HG03521 (cell line): ENCODE results near the gene NOL8.
A peak's percentile ranks its signal among the peaks of the same experiment; 100 is the strongest.

Experiments used
- ATAC-seq: cut with Tn5 transposase; IDR thresholded peaks from one replicate; pipeline ENCODE4 v1.9.1; 2021; ENCODE audit warnings: mild to moderate bottlenecking, moderate library complexity; ENCODE audit not compliant: unreplicated experiment

NOL8 gene

DNA sequence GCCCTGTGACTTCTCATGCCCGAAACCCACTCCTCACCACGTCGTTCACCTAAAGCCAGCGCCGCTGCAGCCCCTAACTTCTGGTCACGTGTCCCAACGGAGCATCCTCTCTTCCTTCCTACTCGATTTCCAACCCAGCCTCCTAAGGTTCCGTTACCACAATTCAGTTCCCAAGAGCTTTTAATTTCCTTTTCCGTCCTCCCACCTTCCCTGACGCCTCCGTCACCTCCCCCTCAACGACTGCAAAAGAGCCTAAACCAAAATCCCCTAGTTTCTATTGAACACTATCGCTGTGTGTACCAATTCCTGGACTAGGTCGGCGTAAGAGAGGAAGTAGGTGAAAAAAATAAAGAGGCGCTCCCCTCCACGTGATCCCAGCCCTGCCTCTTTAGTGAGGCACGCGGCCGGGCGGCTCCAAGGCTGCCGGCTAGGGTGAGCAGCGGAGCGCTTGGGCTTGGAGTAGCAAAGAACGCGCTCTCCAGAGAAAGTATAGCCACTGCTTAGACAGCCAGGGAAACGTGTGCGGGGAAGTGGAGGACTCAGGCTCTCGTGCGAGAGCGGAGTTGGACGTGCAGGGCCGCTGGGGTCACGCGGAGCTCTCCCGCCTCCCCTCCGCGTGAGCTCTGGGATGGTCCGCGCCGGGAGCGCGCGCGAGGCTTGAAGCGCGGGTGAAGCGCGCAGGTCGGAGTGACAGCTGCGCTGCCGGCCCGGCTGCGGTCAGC is at the start of gene NOL8, which contains the start of gene CENPP:
TSS of gene NOL8 (minus strand) at position 82 of the 722 bp plus-strand sequence. CDS start 1,189 bp downstream, outside the sequence.
TSS of gene CENPP (plus strand) at position 685 of the 722 bp plus-strand sequence.
- peak; percentile 93 for ATAC-seq

DNA sequence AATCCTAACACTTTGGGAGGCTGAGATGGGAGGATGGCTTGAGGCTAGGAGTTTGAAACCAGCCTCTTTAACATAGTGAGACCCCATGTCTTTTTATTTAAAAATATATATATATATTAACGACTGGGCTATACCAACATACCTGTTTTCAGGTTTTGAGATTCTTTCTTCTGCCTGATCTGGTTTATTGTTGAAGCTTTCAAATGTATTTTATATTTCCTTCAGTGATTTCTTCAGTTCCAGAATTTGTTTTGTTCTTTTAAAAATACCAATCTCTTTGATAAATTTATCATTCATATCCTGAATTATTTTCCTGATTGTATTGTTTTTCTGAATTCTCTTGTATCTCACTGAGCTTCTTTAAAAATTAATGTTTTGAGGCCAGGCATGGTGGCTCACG is 48.0 kb upstream of the NOL8 start:
- no peak for ATAC-seq

DNA sequence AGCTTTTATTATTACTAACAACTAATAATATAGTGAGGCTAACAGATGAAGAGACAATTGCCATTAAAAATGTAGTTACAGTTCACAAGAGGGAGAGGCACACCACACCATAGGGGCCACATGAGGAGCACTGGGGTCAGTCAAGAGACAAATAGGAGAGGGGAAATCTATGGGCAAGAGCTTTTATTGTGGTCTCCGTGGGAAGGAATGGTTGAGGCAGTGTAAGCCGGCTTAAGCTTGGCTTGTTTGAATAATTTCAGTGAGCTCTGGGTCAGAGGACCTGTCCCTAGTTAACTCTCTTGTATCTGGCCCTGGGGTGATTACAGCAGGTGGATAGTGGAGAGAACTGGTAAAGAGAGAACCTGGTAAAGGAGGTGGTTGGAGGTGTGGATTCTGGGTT is 43.9 kb upstream of the NOL8 start:
- ATAC-seq, result no peak

DNA sequence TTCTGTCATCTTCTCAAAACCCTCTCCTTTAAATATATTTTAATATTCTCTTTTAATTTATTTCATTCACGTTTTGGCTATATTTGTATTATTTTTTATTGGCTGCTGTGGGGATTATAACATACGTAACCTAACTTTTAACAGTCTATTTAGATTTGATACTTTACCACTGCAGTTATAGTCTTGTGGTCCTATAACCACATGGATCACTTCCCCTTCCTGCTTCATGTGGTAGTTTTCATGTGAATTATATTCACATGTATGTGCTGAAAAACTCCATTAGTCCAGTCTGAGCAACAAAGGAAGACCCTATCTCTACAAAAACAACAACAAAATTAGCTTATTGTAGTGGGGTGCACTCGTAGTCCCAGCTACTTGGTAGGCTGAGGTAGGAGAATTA is 34.9 kb upstream of the NOL8 start:
- ATAC-seq, result no peak

DNA sequence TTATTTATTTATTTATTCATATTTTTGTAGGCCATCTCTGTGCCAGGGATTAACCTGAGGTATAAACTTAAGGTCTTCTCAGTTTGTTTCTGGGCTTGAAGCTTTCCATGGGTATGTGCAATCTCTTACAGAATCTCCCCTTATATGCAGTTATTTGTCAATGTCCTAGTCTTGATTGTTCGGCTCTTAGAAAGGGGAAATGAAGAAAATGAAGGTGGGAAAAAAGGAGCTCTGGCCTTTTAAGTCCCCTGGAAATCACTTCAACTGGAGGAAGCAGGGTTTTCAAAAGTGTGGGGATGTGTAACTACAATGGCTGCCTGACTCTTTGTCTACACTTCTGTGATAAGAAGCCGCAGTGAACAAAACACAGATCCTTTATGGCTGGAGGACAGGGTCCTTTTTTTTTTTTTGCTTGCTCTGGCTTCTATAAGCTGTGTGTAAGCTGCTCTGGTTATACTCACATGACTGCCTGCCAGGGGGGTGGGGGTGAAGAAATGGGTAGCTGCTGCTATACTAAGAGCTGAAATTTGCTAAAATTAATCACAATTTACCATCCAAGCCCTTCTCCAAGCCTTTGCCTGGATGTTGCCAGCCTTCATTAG is 34.3 kb upstream of the NOL8 start:
- no peak for ATAC-seq

DNA sequence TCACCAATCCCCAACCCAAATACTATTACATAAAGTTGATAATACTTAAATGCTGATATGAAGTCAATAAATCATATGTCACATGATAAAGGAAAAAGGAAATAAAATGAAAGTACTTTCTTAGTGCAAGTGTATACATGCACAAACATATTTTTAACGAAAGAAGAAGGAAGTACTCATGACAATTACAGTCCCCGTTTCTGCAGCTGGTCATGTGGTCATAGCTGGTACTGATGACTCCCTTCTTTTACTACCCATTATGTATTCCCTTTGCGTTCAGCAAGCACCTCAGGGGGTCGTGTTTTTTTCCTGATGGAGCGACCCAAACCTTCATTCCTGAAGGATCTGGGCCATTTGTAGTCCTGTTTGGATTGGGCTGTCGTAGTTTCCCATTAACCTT is 27.9 kb upstream of the NOL8 start:
- no peak for ATAC-seq

DNA sequence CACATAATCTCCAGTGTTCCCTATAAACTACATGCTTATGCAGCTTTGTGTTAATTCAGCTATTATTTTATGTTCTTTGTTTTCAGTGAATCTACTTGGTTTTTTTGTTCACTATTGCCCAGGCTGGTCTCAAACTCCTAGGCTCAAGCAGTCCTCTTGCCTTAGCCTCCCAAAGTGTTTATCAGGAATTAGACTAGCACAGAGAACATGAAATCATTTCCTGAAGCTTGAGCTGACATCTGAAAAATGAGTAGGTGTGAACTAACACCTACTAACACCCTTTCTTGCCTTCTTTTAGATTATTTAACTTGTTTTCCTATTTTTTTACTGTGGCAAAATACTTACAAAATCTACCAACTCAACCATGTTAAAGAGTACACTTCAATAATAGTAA is 25.6 kb upstream of the NOL8 start:
- no peak for ATAC-seq

DNA sequence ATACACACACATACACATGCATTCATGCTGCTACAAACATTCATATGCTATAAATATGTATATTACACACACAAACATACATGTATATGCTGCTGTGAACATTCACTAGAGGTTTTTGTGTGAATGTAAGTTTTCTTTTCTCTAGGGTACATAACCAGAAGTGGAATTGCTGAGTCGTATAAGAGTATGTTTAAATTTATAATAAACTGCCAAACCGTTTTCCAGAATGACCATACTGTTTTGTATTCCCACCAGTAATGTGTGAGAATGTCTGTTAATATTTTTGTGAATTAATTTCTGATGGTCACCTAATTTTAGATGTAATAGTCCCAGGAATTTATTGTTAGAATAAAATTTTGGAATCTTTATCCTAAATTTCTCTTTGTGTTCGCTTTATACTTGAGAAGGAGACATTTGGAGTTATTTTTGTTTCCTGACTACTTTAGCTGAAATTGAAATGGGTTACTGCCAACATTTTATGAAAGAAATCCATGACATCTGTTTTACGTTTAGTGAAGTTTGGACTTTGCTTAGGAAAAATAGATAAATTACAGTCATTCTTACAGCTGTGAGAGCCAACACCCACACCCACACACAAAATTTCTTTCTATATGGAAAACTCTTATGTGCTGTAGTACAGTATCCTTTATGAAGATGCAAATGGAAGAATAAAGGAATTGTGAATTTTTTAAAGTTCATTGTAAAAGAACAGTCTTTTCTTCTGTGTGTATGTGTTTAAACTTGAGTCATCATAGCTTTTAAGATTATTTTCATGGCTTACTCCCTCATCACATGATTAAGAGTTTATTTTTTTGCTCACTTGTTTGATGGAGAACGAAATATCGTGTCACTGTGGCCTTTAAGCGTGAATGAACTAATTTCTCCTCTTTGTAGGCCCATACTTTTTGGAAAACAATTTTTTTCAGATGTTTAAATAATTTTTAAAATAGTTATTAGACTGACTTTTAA is 24.9 kb upstream of the NOL8 start:
- ATAC-seq, result no peak

DNA sequence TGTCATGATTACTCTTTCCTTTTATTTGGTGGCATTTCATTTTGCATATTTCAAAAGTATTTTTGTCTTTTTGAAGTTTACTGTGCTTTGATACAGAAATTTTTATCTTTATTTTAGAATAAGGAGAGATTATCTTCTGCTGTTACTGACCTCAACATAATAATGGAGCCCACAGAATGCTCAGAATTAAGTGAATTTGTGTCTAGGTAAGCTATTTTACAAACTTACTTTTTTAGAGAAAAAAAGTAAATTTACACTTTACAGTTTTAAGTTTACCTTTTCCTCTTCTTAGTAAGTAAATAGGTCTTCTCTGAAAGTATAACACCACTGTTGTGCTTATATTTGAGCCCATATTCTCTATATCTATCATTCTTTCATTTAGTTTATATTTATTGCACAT is 20.4 kb upstream of the NOL8 start:
- no peak for ATAC-seq

DNA sequence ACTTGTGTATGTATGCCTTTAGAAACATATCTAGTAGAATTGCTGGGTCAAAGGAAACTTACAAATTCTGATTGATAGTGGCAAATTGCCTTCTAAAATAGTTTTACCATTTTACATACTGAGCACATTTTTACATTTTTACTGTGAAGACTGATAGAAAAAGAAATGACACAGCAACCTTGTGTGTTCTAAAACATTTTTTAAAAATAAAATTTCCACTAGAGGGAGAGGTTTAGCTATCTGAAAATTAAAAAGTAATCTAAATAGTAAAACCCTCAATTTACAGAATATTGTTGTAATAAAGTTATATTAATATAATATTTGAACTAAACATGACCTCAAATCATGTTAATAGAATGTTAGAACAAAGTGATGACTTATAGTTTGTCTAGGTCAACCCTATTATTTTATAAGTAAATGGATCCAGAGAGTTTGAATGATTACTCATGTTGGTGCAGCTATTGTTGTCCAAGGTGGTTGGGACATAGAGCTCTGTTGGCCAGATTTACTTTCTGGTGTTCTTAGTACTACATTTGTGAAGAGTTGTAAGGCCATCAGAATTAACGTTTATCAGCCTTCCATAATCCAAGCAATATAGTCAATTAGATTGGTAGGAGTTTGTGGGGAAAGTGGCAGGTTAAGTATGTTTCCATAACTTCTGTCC is 17.8 kb upstream of the NOL8 start:
- ATAC-seq, result no peak

DNA sequence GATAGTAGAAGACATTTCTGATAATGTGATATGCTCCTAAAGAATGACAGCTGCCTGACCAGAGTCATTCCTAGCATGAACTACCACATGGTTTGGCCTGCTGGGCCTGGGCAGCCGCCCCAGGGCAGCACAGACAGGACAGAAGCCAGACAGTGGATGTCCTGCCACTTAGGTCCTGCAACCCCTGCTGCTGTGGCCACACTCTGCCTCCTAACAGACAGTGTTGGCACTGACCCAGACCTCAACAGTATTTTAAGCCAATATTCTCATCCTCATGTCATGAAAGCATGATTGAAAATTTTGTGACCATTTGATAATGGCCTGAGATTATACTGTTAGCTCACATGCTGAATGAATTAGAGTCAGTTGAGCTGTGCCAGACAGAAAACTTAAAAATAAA is 16.4 kb upstream of the NOL8 start:
- no peak for ATAC-seq

DNA sequence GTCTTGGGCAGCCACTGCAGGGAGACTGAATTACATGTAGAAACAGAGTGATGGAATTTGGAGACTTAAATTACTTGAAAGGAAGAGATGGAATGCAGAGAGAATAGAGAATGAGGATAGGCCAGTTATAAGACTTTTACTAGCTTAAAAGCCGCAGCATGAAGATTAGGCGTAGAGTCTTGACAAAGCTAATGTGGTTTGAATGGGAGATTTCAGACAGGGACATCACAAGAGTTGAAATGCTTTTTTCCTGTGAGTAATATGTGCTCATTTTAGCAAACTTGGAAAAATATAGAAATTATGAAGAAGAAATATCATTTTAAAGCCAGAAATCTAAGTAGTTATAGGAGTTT is 8.1 kb upstream of the NOL8 start:
- ATAC-seq, result no peak

DNA sequence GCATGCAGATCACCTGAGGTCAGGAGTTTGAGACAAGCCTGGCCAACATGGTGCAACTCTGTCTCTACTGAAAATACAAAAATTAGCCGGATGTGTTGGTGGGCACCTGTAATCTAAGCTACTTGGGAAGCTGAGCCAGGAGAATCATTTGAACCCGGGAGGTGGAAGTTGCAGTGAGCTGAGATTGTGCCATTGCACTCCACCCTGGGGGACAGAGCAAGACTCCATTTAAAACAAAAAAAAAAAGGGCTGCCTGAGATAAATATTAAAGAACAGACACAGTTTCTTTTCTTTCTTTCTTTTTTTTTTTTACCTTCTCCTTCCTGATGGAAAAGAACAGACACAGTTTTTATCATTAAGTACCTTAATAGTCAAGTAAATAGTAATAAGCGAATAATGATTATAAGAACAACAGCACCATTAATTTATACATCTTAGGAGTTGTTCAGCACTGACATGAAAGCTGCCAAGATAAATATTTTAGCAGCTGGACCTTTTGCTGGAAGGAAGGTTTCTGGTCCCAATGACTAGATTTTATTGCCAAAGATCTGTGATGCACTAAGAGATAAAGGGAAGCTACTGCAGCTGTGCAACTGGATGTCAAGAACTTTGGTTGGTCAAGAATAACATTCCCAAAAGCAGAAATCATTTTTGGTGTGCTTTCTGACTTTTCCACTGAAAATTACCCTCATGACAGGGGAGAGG is 7.6 kb upstream of the NOL8 start:
- ATAC-seq, result no peak

DNA sequence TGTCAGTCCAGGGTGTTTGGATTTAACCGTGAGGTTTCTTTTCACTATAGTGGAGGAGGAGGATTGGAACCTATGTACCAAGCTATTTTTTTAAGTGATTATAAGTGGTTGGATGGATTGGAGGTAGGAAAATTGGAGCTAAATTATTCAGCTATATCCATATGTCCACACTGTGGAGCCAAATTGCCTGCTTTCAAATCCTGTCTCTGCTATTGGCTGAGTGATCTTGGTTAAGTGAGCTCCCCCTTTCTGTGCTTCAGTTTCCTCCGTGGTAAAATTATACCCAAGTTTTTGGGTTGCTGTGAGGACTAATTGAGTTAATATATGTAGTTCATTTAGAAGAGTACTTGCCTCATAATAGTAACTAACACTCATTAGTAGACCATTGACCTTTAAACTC is 3.1 kb upstream of the NOL8 start:
- no peak for ATAC-seq

DNA sequence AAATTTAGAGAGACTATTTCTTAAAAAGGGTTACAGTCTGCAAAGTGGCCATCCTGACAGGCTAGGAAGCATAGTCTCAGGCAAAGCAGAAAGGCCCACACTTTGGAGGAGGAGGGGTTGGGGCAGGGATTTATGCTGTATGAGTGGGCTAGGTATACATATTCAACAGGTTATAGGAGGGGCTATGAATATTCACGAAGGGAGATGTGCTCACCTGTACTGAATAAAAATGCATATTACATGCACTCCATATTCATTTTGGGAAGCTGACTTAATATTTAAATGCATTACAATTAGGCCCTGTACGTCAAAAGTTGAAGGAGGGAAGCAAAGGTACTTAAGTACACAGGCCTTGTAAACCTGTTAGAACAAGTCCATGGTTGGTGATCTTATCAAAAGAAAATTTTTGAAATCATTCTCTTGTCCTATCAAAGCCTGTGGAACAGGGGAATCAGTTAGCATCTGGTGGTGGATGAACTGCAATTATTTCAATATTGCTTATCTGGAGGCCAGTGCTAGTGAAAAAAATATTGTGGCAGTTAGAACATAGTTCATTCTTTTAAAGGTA is 2.2 kb upstream of the NOL8 start:
- ATAC-seq, result no peak

DNA sequence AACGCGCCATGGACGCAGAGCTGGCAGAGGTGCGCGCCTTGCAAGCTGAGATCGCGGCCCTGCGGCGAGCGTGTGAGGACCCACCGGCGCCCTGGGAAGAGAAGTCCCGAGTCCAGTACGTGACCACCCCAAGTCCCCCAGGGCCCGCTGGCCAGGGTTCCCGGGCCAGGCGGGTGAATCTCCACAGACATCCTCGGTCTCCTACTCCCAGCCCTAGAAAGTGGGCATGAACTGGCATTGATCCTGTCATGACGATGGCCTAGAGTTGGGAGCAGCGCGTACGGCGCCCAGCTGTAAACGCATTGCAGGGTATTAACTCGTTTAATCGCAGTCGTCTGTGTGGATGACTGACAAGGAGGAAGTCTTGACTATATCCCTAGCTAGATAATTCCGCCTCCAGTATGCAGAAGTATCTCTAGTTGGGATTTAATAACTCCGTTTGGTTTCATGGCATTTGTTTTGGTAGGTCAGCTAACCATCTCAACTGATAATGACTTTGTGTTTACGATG is 896 bp upstream of the NOL8 start:
- no peak for ATAC-seq

DNA sequence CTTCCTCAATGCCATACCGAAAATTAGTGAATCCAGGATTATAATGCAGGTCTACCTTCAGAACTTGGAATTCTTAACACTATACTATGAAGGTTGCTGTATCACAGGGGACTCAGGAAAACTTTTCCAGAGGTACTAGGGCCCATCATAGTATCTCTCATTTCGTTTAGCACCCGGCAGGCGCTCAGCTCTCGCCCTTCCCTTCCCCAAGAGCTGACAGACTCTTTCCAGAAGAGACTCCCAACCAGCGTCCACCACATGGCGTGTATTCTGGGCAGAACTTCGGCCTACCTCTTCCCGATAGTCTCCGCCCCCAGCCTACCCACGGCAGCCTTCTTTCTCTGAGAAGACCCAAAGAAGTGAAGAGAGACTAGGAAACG is 271 bp downstream of the NOL8 start:
- no peak for ATAC-seq

DNA sequence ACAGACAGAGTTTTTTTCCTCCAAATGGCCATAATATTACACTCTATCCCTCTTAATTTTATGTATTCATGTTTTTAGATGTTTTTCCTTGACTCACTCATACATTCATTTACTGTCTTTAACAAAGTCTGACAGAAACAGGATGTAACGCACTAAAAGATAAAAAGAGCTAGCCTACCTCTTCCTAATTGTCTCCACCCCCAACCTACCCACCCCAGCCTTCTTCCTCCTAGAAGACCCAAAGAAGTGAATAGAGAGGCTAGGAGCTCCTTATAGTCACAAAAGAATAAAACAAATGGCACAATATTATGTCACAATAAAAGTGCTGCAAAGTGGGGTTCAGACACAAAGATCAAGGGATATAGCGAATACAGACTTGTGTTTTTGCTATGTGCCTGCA is 719 bp downstream of the NOL8 start:
- ATAC-seq, result no peak

DNA sequence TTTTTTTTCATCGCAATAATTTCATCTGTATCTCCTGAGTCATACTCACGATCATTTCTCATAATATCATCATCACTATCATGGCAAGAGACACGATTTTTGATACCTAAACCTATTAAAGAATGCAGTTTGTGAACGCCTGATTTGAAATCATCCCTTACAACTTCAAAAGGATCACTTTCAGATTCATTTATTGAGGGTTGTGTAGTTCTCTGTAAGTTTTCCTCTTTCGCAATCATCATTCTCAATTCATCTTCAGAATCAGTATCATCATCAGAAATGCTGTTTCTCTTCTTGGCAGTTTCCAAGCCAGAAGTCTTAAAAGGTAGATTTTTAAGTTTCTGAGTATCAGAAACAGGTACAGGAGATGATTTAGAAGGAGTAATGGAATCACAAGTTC is 9.7 kb downstream of the NOL8 start:
- no peak for ATAC-seq

DNA sequence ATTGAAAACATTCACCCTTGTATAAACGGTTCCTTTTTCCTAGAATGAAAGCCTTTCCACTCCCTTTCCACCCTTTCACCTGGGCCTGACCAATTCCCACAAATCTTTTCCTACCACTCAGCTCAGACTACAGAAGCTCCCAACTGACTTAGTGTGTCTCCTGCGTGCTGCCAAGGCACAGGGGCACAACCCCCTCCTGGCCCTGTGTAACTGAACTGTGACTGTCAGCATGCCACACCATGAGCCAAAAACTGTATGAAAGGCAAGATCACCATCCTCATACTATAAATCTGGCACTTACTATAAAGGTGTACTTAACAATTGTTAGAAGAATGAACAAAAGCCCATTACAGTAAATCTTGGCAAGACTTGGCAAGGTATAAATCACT is 11.5 kb downstream of the NOL8 start:
- no peak for ATAC-seq
